DLD1 (cell line): ENCODE data around the gene GALNT14.

Source experiments
- in situ Hi-C: cut with HindIII; loops from 2 replicates; pipeline ENCODE4 v1.10.0; 2017; ENCODE audit warnings: low sequenced_read_pairs

The GALNT14 gene

GRCh38 chr2:31023541-31023940 is 114.7 kb downstream of the GALNT14 start:
- in situ Hi-C loops: no loop called here

GRCh38 chr2:31020713-31021112 is 117.5 kb downstream of the GALNT14 start:
- in situ Hi-C loops: no loop called here

- in situ Hi-C loops: no loop called here
These were observed 120.0 kb downstream of the GALNT14 start for GRCh38 chr2:31018280-31018679.

GRCh38 chr2:31016648-31017047 is 121.6 kb downstream of the GALNT14 start:
- in situ Hi-C loops: no loop called here

- in situ Hi-C loops: no loop called here
These were observed 123.7 kb downstream of the GALNT14 start for GRCh38 chr2:31014516-31014915.

GRCh38 chr2:31013301-31013700 is 124.9 kb downstream of the GALNT14 start:
- in situ Hi-C loops: no loop called here

GRCh38 chr2:31012406-31012805 is 125.8 kb downstream of the GALNT14 start:
- in situ Hi-C loops: no loop called here

GRCh38 chr2:31011587-31011986 is 126.7 kb downstream of the GALNT14 start:
- in situ Hi-C loops: no loop called here

GRCh38 chr2:31008561-31009114 is 129.6 kb downstream of the GALNT14 start:
- in situ Hi-C loops: no loop called here

- in situ Hi-C loops: no loop called here
These were observed 134.0 kb downstream of the GALNT14 start for GRCh38 chr2:31004257-31004656.

- in situ Hi-C loops: no loop called here
These were observed 134.5 kb downstream of the GALNT14 start for GRCh38 chr2:31003749-31004148.

- in situ Hi-C loops: no loop called here
These were observed 135.6 kb downstream of the GALNT14 start for GRCh38 chr2:31002537-31003150.

GRCh38 chr2:31000970-31001369 is 137.3 kb downstream of the GALNT14 start:
- in situ Hi-C loops: no loop called here

GRCh38 chr2:30998672-30999071 is 139.6 kb downstream of the GALNT14 start:
- in situ Hi-C loops: no loop called here

- in situ Hi-C loops: no loop called here
These were observed 140.3 kb downstream of the GALNT14 start for GRCh38 chr2:30997979-30998378.

GRCh38 chr2:30994227-30995056 is 143.8 kb downstream of the GALNT14 start:
- in situ Hi-C loops: no loop called here

GRCh38 chr2:30992781-30993180 is 145.5 kb downstream of the GALNT14 start:
- in situ Hi-C loops: no loop called here

GRCh38 chr2:30990671-30991070 is 147.6 kb downstream of the GALNT14 start:
- in situ Hi-C loops: no loop called here

- in situ Hi-C loops: no loop called here
These were observed 148.1 kb downstream of the GALNT14 start for GRCh38 chr2:30990176-30990575.

GRCh38 chr2:30989746-30990145 is 148.5 kb downstream of the GALNT14 start:
- in situ Hi-C loops: no loop called here

GRCh38 chr2:30987566-30987965 is 150.7 kb downstream of the GALNT14 start:
- in situ Hi-C loops: no loop called here

- in situ Hi-C loops: no loop called here
These were observed 152.0 kb downstream of the GALNT14 start for GRCh38 chr2:30986231-30986580.
